NT2/D1 (cell line): ENCODE measurements around the gene NUDC.

Source experiments
- YY1 ChIP-seq: IDR thresholded peaks from 2 replicates; pipeline ENCODE4 v1.6.1; 2011; ENCODE audit not compliant: insufficient read length, insufficient read depth
- ZNF274 ChIP-seq: IDR thresholded peaks from 2 replicates; pipeline ENCODE4 v1.6.1; 2011; ENCODE audit warnings: mild to moderate bottlenecking, low read depth, low read length

DNA sequence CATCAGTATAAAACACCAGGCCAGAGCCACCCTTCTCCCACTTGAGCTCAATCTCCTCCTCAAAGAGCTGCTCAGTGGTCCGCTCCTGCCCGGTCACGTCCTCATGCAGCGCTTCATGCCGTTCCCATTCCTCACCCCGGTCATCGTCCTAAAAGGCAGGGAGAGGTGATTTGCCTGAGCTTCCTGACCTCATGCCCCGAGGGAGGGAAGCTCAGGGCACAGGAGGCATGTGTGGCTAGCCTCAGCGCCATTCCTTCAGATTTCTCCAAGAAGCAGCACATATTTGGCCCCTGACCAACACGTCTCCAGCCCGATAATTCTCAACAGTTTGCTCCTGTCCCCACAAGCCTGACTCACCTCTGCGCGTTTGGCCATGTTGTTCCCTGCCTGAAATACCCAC, 27.3 kb upstream of the NUDC start:
- TF ChIP-seq YY1 (no peak), ZNF274 (no peak)
